Parathyroid adenoma (tissue), 2 donors: ENCODE results near the gene TYW1B.
"Not testable (repeated sequence)": the region's sequence is repeated elsewhere in the genome, so short reads cannot be mapped to it uniquely, and the experiment has no call there.

ENCODE experiments used
- H2AFZ ChIP-seq: fragments of 300-600 bp; sonication (generic); one replicate; pipeline ENCODE4 v1.7.0; 2017; ENCODE audit warnings: antibody characterized with exemption, mild to moderate bottlenecking
- H3K27ac ChIP-seq: fragments of 300-600 bp; sonication (generic); one replicate; pipeline ENCODE4 v1.7.0; 2017
- H3K27me3 ChIP-seq: fragments of 300-600 bp; sonication (generic); one replicate; pipeline ENCODE4 v1.7.0; 2017; ENCODE audit warnings: low read length; ENCODE audit not compliant: control insufficient read depth, insufficient read depth
- H3K36me3 ChIP-seq: fragments of 300-600 bp; sonication (generic); one replicate; pipeline ENCODE4 v1.7.0; 2017; ENCODE audit warnings: low read length; ENCODE audit not compliant: control insufficient read depth, insufficient read depth
- H3K4me1 ChIP-seq: fragments of 300-600 bp; sonication (generic); one replicate; pipeline ENCODE4 v1.7.0; 2017; ENCODE audit warnings: control low read depth
- H3K4me2 ChIP-seq: fragments of 300-600 bp; sonication (generic); one replicate; pipeline ENCODE4 v1.7.0; 2017; ENCODE audit warnings: low read length
- H3K4me3 ChIP-seq: fragments of 300-600 bp; sonication (generic); one replicate; pipeline ENCODE4 v1.7.0; 2017; ENCODE audit warnings: low read depth, low read length
- H3K79me2 ChIP-seq: fragments of 300-600 bp; sonication (generic); one replicate; pipeline ENCODE4 v1.7.0; 2017; ENCODE audit warnings: control low read depth
- H3K9ac ChIP-seq: fragments of 300-600 bp; sonication (generic); one replicate; pipeline ENCODE4 v1.7.0; 2017; ENCODE audit warnings: mild to moderate bottlenecking
- H3K9me3 ChIP-seq: fragments of 300-600 bp; sonication (generic); one replicate; pipeline ENCODE4 v1.7.0; 2017; ENCODE audit warnings: low read length; ENCODE audit not compliant: control insufficient read depth
- CTCF ChIP-seq: fragments of 300-600 bp; sonication (generic); IDR thresholded peaks from one replicate; pipeline ENCODE4 v1.7.0; 2017; ENCODE audit warnings: antibody characterized with exemption, mild to moderate bottlenecking
- donor health status: primary hyperparathyroidism.

Gene TYW1B

GRCh38 chr7:72603073-72603472 is 224.9 kb downstream of the TYW1B start:
- Histone ChIP-seq H3K79me2 (no peaks in the 10 kb centered on the region), H3K4me3 (no peak overlapping the region), H3K36me3 (no peaks in the 10 kb centered on the region), H2AFZ (no peak overlapping the region), H3K27me3 (no peaks in the 10 kb centered on the region), H3K9ac (no peak overlapping the region), H3K4me1 (no peaks in the 10 kb centered on the region), H3K9me3 (no peaks in the 10 kb centered on the region), H3K27ac (no peak overlapping the region), H3K4me2 (no peak overlapping the region)
- TF ChIP-seq CTCF, result no peak

GRCh38 chr7:72601683-72602082 is 226.3 kb downstream of the TYW1B start:
- not testable (repeated sequence) for H3K4me3 ChIP-seq, H3K4me2 ChIP-seq, H3K36me3 ChIP-seq, H3K27ac ChIP-seq, H2AFZ ChIP-seq, H3K4me1 ChIP-seq, H3K79me2 ChIP-seq, H3K9ac ChIP-seq, H3K9me3 ChIP-seq, H3K27me3 ChIP-seq

- H3K36me3 ChIP-seq, H3K79me2 ChIP-seq, H3K27me3 ChIP-seq, H3K9me3 ChIP-seq, H2AFZ ChIP-seq, H3K9ac ChIP-seq, H3K4me2 ChIP-seq, H3K27ac ChIP-seq, H3K4me1 ChIP-seq, H3K4me3 ChIP-seq: not testable (repeated sequence)
These were observed 238.0 kb downstream of the TYW1B start for GRCh38 chr7:72590023-72590422.

- not testable (repeated sequence) for H3K4me1 ChIP-seq, H3K79me2 ChIP-seq, H3K9ac ChIP-seq, H3K27ac ChIP-seq, H3K36me3 ChIP-seq, H3K4me2 ChIP-seq, H3K4me3 ChIP-seq, H3K27me3 ChIP-seq, H3K9me3 ChIP-seq, H2AFZ ChIP-seq
These were observed 240.7 kb downstream of the TYW1B start for GRCh38 chr7:72587267-72587666.

- H3K27ac ChIP-seq, H3K9ac ChIP-seq, H3K4me1 ChIP-seq, H3K36me3 ChIP-seq, H3K79me2 ChIP-seq, H3K27me3 ChIP-seq, H3K4me3 ChIP-seq, H3K4me2 ChIP-seq, H3K9me3 ChIP-seq, H2AFZ ChIP-seq: not testable (repeated sequence)
These were observed 243.4 kb downstream of the TYW1B start for GRCh38 chr7:72584576-72584975.

GRCh38 chr7:72583620-72584361 is 244.2 kb downstream of the TYW1B start:
- not testable (repeated sequence) for H3K4me2 ChIP-seq, H3K9me3 ChIP-seq, H3K4me1 ChIP-seq, H3K27me3 ChIP-seq, H3K9ac ChIP-seq, H3K4me3 ChIP-seq, H3K36me3 ChIP-seq, H2AFZ ChIP-seq, H3K79me2 ChIP-seq, H3K27ac ChIP-seq

- H3K9ac ChIP-seq, H3K4me1 ChIP-seq, H3K36me3 ChIP-seq, H3K79me2 ChIP-seq, H2AFZ ChIP-seq, H3K27me3 ChIP-seq, H3K27ac ChIP-seq, H3K4me3 ChIP-seq, H3K9me3 ChIP-seq, H3K4me2 ChIP-seq: not testable (repeated sequence)
These were observed 247.7 kb downstream of the TYW1B start for GRCh38 chr7:72580142-72580770.
